H1 (cell line): ENCODE results near the gene AHRR. TPM values are rescaled to one million over a fixed set of nuclear protein-coding genes. Genes with fewer than 3 reads are reported as not detected.
A peak's percentile ranks its signal among the peaks of the same experiment; 100 is the strongest.

ENCODE experiments used
- CTCF ChIA-PET: fragments of 300-600 bp; sonication (Branson Sonifier 250); formaldehyde crosslinking; loops from one replicate; lab custom pipeline; 2021; ENCODE audit not compliant: partially characterized antibody; lab: Charles Lee
- POLR2A ChIA-PET: fragments of 300-600 bp; sonication (Branson Sonifier 250); formaldehyde crosslinking; loops from one replicate; lab custom pipeline; 2021; ENCODE audit warnings: inconsistent platforms; ENCODE audit not compliant: partially characterized antibody; lab: Charles Lee
- DNase-seq, 2 experiments: peaks; one replicate each; pipeline versions ENCODE4 v3.0.0 to v3.0.0-alpha.2; 2010 to 2022; ENCODE audit warnings: low spot score in 2 of 2, low read depth in 1 of 2, mixed read lengths in 1 of 2
- FAIRE-seq: peaks from 2 replicates; lab custom pipeline; 2011; peaks lifted over from hg19 to GRCh38; lab: Jason Lieb, UNC
- H2AFZ ChIP-seq: 2 replicates; pipeline ENCODE4 v1.8.1; 2012; ENCODE audit warnings: low read length, inconsistent platforms
- H2AK5ac ChIP-seq: 2 replicates; pipeline ENCODE4 v1.6.1; 2013; ENCODE audit warnings: low read depth, low read length
- H2BK120ac ChIP-seq: replicated peaks from 2 replicates; pipeline ENCODE3; 2013; ENCODE audit warnings: low read depth, low read length, inconsistent platforms
- H2BK12ac ChIP-seq: 2 replicates; pipeline ENCODE4 v1.6.1; 2013; ENCODE audit warnings: low read depth, low read length
- H2BK15ac ChIP-seq: 2 replicates; pipeline ENCODE4 v1.6.1; 2013; ENCODE audit warnings: low read length
- H2BK20ac ChIP-seq: 2 replicates; pipeline ENCODE4 v1.6.1; 2013; ENCODE audit warnings: low read length
- H2BK5ac ChIP-seq: 2 replicates; pipeline ENCODE4 v1.6.1; 2013; ENCODE audit warnings: low read depth, low read length
- H3K14ac ChIP-seq: 2 replicates; pipeline ENCODE4 v1.6.1; 2013; ENCODE audit warnings: inconsistent platforms; ENCODE audit not compliant: insufficient read length
- H3K18ac ChIP-seq: 2 replicates; pipeline ENCODE4 v1.6.1; 2013; ENCODE audit warnings: low read length; ENCODE audit errors: extremely low read depth
- H3K23ac ChIP-seq: 2 replicates; pipeline ENCODE4 v1.6.1; 2013; ENCODE audit warnings: inconsistent platforms; ENCODE audit not compliant: insufficient read length
- H3K23me2 ChIP-seq: 2 replicates; pipeline ENCODE4 v1.6.1; 2013; ENCODE audit warnings: low read depth, low read length
- H3K27ac ChIP-seq: 2 replicates; pipeline ENCODE4 v1.6.1; 2011; ENCODE audit warnings: low read depth, low read length, inconsistent platforms
- H3K27me3 ChIP-seq, 4 experiments: replicated peaks in 1 of 4; 1 replicate in 1 of 4; 2 replicates in 3 of 4; pipeline versions ENCODE4 v1.6.1 to v1.8.1; 2011 to 2013; ENCODE audit warnings: low read length in 3 of 4, mild to moderate bottlenecking in 3 of 4, inconsistent platforms in 2 of 4, mixed read lengths in 2 of 4, moderate library complexity in 1 of 4; ENCODE audit not compliant: control insufficient read depth in 3 of 4, insufficient read depth in 3 of 4; ENCODE audit errors: extremely low read depth in 1 of 4
- H3K36me3 ChIP-seq, 4 experiments: 2 replicates each; pipeline versions ENCODE4 v1.6.1 to v1.8.1; 2011 to 2013; ENCODE audit warnings: mild to moderate bottlenecking in 4 of 4, low read length in 3 of 4, moderate library complexity in 2 of 4, control low read depth in 1 of 4, inconsistent platforms in 1 of 4; ENCODE audit not compliant: insufficient read depth in 4 of 4, control insufficient read depth in 2 of 4
- H3K4ac ChIP-seq: replicated peaks from 2 replicates; pipeline ENCODE3; 2013; ENCODE audit warnings: low read length, low read depth, mixed read lengths, inconsistent platforms; ENCODE audit not compliant: insufficient read length
- H3K4me1 ChIP-seq, 4 experiments: replicated peaks in 1 of 4; 1 replicate in 1 of 4; 2 replicates in 3 of 4; pipeline versions ENCODE4 v1.6.1 to v1.8.1; 2011 to 2013; ENCODE audit warnings: low read length in 3 of 4, inconsistent platforms in 2 of 4, mixed read lengths in 1 of 4; ENCODE audit not compliant: insufficient read depth in 4 of 4, control insufficient read depth in 3 of 4
- H3K4me2 ChIP-seq, 2 experiments: 2 replicates each; pipeline versions ENCODE4 v1.6.1 to v1.8.1; 2011 to 2013; ENCODE audit warnings: low read depth in 2 of 2, low read length in 2 of 2, control low read depth in 1 of 2, inconsistent platforms in 1 of 2, mild to moderate bottlenecking in 1 of 2; ENCODE audit not compliant: insufficient read depth in 1 of 2
- H3K4me3 ChIP-seq, 4 experiments: fragments of 200-600, 300-600 bp in 1 of 4; sonication (generic), shearing (Covaris generic), sonication (Bioruptor Twin) in 1 of 4; 2 replicates each; pipeline versions ENCODE4 v1.5.1 to v1.8.1; 2011 to 2016; ENCODE audit warnings: low read length in 4 of 4, low read depth in 3 of 4, control low read depth in 2 of 4, inconsistent platforms in 2 of 4, mild to moderate bottlenecking in 2 of 4, mixed read lengths in 1 of 4, moderate library complexity in 1 of 4; ENCODE audit not compliant: insufficient read depth in 2 of 4; ENCODE audit errors: extremely low read depth in 1 of 4
- H3K56ac ChIP-seq: replicated peaks from 2 replicates; pipeline ENCODE3; 2013; ENCODE audit warnings: low read depth, mild to moderate bottlenecking, mixed read lengths, low read length, inconsistent platforms; ENCODE audit not compliant: insufficient read length
- H3K79me1 ChIP-seq: 2 replicates; pipeline ENCODE4 v1.6.1; 2013; ENCODE audit warnings: low read depth, low read length, control low read depth
- H3K79me2 ChIP-seq, 2 experiments: 2 replicates each; pipeline versions ENCODE4 v1.6.1 to v1.8.1; 2012 to 2013; ENCODE audit warnings: low read length in 2 of 2, mild to moderate bottlenecking in 2 of 2, inconsistent platforms in 1 of 2; ENCODE audit not compliant: insufficient read depth in 2 of 2, control insufficient read depth in 1 of 2
- H3K9ac ChIP-seq, 4 experiments: replicated peaks in 1 of 4; 1 replicate in 1 of 4; 2 replicates in 3 of 4; pipeline versions ENCODE4 v1.6.1 to v1.8.1; 2011 to 2013; ENCODE audit warnings: low read depth in 3 of 4, low read length in 3 of 4, control low read depth in 2 of 4, mild to moderate bottlenecking in 2 of 4, moderate library complexity in 2 of 4, inconsistent platforms in 1 of 4; ENCODE audit errors: extremely low read depth in 1 of 4
- H3K9me3 ChIP-seq, 2 experiments: 2 replicates each; pipeline versions ENCODE4 v1.6.1 to v1.8.1; 2012 to 2013; ENCODE audit warnings: mild to moderate bottlenecking in 2 of 2, moderate library complexity in 2 of 2, control low read depth in 1 of 2, inconsistent platforms in 1 of 2, low read depth in 1 of 2, low read length in 1 of 2, mixed read lengths in 1 of 2; ENCODE audit not compliant: insufficient read depth in 2 of 2
- H4K20me1 ChIP-seq, 2 experiments: replicated peaks in 1 of 2; 2 replicates each; pipeline versions ENCODE3 to v1.8.1; 2011 to 2013; ENCODE audit warnings: inconsistent platforms in 2 of 2, low read length in 2 of 2, mild to moderate bottlenecking in 1 of 2; ENCODE audit not compliant: insufficient read depth in 2 of 2, control insufficient read depth in 1 of 2
- H4K5ac ChIP-seq: 2 replicates; pipeline ENCODE4 v1.6.1; 2013; ENCODE audit warnings: low read length, low read depth, mixed read lengths, inconsistent platforms; ENCODE audit not compliant: insufficient read length
- H4K8ac ChIP-seq: 2 replicates; pipeline ENCODE4 v1.8.0; 2013; ENCODE audit warnings: mild to moderate bottlenecking, moderate library complexity, low read length, inconsistent platforms; ENCODE audit not compliant: insufficient read depth; ENCODE audit errors: extremely low read depth
- H4K91ac ChIP-seq: replicated peaks from 2 replicates; pipeline ENCODE3; 2013; ENCODE audit warnings: low read length, mixed read lengths, inconsistent platforms; ENCODE audit not compliant: insufficient read length
- HDAC2 ChIP-seq, 2 experiments: fragments of 300-600 bp in 1 of 2; sonication (generic) in 1 of 2; IDR thresholded peaks; 2 replicates each; pipeline ENCODE4 v1.6.1; 2011 to 2012; ENCODE audit warnings: low read depth in 2 of 2, low read length in 2 of 2, mild to moderate bottlenecking in 2 of 2, moderate library complexity in 2 of 2, borderline replicate concordance in 1 of 2, inconsistent platforms in 1 of 2
- KDM4A ChIP-seq: IDR thresholded peaks from one replicate; pipeline ENCODE4 v1.7.1; 2012; ENCODE audit warnings: low read depth, mild to moderate bottlenecking, moderate library complexity, low read length, inconsistent platforms; ENCODE audit not compliant: severe bottlenecking
- SIN3A ChIP-seq, 2 experiments: IDR thresholded peaks in 1 of 2; conservative IDR thresholded peaks in 1 of 2; 2 replicates each; pipeline ENCODE4 v1.6.1; 2011 to 2012; ENCODE audit warnings: low read length in 2 of 2, improper control_type of control experiment in 1 of 2, low read depth in 1 of 2, mild to moderate bottlenecking in 1 of 2
- WGBS, 2 experiments: shearing (Covaris generic) in 1 of 2; methylation state at CpG; one replicate each; pipeline versions ENCODE4 v1.1.6 to v1.1.7; 2013 to 2015; ENCODE audit warnings: low lambda C conversion rate in 2 of 2, mixed read lengths in 2 of 2, inconsistent platforms in 1 of 2, low coverage in 1 of 2, missing lambda C conversion rate in 1 of 2; ENCODE audit not compliant: insufficient replicate concordance in 2 of 2, insufficient coverage in 1 of 2, insufficient read length in 1 of 2; ENCODE audit errors: extremely low coverage in 1 of 2, missing lambda C conversion rate in 1 of 2; 5-methylcytosine and 5-hydroxymethylcytosine counted together
- polyA plus RNA-seq, 7 experiments: library from polyadenylated mRNA; depleted of rRNA in 3 of 7; stranded (reverse) in 5 of 7; unstranded in 2 of 7; fragments of >200 nt in 5 of 7; fragments of 200-250 nt in 2 of 7; gene quantifications; 1 replicate in 5 of 7; 2 replicates in 1 of 7; 4 replicates in 1 of 7; pipeline versions ENCODE4 v1.2.1 to v1.2.3, GENCODE V29; 2011 to 2013; ENCODE audit warnings: missing spikeins in 2 of 7, mixed read lengths in 2 of 7
- total RNA-seq: library from RNA; stranded (reverse); fragmentation: NEBNext Ultra II Directional; extraction: Animal tissue kit (Norgen Biotek cat#: 25700); gene quantifications from 2 replicates; pipeline ENCODE4 v1.2.1, GENCODE V29; 2021

Gene AHRR
- total and polyA plus RNA-seq, 2 of the 8 experiments (the other 6 are each of a cell fraction or from before 2014, with no cell fraction given), result 0.41 to 0.80 TPM

DNA sequence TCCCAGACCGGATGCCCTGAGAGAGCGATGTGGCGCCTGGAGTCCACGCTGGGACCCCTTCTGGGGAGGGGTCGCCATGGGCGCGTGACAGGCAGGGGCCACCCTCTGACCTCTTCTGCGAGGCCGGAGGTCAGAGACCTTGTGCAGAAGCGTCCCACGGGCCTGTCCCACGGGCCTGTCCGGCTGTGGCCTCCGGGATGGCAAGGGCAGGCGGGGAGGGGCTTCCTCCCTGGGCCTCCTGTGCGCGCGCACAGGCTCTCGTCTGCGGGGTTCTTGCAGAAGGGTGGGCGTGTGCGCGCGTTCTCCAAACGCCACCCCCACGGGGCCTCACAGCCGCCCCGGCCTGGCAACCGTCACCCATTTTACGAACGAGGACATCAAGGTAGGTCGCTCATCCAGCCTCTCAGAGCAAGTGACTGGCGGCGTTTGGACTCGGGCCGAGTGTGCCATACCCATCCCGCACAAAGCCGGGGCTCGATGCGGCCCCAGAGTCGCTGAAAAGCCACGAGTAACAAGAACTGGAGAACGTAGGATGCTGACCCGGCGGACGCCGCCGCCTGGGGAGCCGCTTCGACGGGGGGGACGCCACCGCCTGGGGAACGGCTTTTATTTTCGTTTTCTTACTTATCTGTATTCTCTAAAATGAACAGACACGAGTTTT lies 897 bp downstream of the AHRR start:
- Histone ChIP-seq H3K9me3 (no peaks in the 10 kb centered on the region), H3K4ac (no peak overlapping the region), H3K36me3 (no peaks in the 10 kb centered on the region), H4K5ac (no peak overlapping the region), H3K27ac (no peak overlapping the region), H2BK12ac (no peak overlapping the region), H4K20me1 (no peaks in the 10 kb centered on the region), H3K4me2 (peak overlapping the region; percentile 76 to 99)
- 53% methylated on average over 51 of the region's 56 CpGs; no CpG with 5 or more reads in 1 of the 2 experiments for WGBS, 2 experiments
- 0 out of 4 replicates have a peak, but pooled peaks of 1 of the 2 experiments have one; percentile 46 for TF ChIP-seq HDAC2 (IDR thresholded peaks at IDR 0.05; ENCODE audit: borderline replicate concordance in 1 of 2, low read depth in 2 of 2, low read length in 2 of 2)
- no peak for TF ChIP-seq SIN3A (conservative IDR thresholded peaks at IDR 0.05 in 1 of 2, IDR thresholded peaks at IDR 0.05 in 1 of 2; ENCODE audit: low read depth in 1 of 2, low read length in 2 of 2)
- peak; percentile 11 for TF ChIP-seq KDM4A
- TF ChIP-seq, all 59 proteins: peak for 2
- Histone ChIP-seq H3K9ac (no peak overlapping the region), H3K4me1 (peaks cover 0 to 17% (median 3%) of the 10 kb centered on the region in 4 experiments; a peak in 5 of 7 replicates), H3K23me2 (peaks cover 17% of the 10 kb centered on the region; the same call in 1 of the 2 replicates), H3K79me2 (no peaks in the 10 kb centered on the region), H2BK5ac (no peak overlapping the region), H2AFZ (no peak overlapping the region; the same call in 1 of the 2 replicates), H3K23ac (no peak overlapping the region), H2BK20ac (no peak overlapping the region), H3K4me3 (peak overlapping the region; percentile 22 to 93 (median 54); a peak in 7 of 8 replicates), H2BK120ac (no peak overlapping the region), H3K14ac (no peak overlapping the region), H3K56ac (no peak overlapping the region), H4K8ac (no peak overlapping the region), H3K27me3 (peaks cover 38 to 53% (median 52%) of the 10 kb centered on the region in 4 experiments), H3K79me1 (no peaks in the 10 kb centered on the region), H4K91ac (no peak overlapping the region), H3K18ac (no peak overlapping the region), H2AK5ac (no peak overlapping the region), H2BK15ac (0 out of 2 replicates have a peak overlapping the region, but pooled peaks have one; percentile 29)
- FAIRE-seq, result no peak
- ChIA-PET CTCF (interaction anchor here (1.6 kb wide), 1 partner anchor 130 kb away, joined by 4 read pairs; no protein-coding TSS in a partner anchor), POLR2A (interaction anchor here (0.7 to 1.3 kb wide), 3 partner anchors 11 to 22 kb away, joined by 3 to 4 read pairs (median 3); no protein-coding TSS in a partner anchor)
- peak in 1 of 2 experiments; percentile 70 for DNase-seq
